CD4-positive, alpha-beta T cell (primary cell): ENCODE results near the gene DNAH3. TPM values are rescaled to one million over a fixed set of nuclear protein-coding genes. Genes with fewer than 3 reads are reported as not detected.

Source experiments
- ATAC-seq: fragments of 200-7000 bp; cut with Tn5 transposase; one replicate; pipeline ENCODE4 v1.10.0; 2022; ENCODE audit warnings: mild to moderate bottlenecking; ENCODE audit not compliant: poor library complexity
- CTCF ChIA-PET: fragments of 350-600 bp; sonication (Branson Sonifier 250); formaldehyde crosslinking; loops from one replicate; lab custom pipeline; 2021; ENCODE audit warnings: antibody characterized with exemption, inconsistent platforms; lab: Charles Lee
- POLR2A ChIA-PET: fragments of 350-600 bp; sonication (Branson Sonifier 250); formaldehyde crosslinking; loops from one replicate; lab custom pipeline; 2021; ENCODE audit warnings: antibody characterized with exemption, inconsistent platforms; lab: Charles Lee
- DNase-seq, 14 experiments: peaks; one replicate each; pipeline ENCODE4 v3.0.0-alpha.2; 2013 to 2020; ENCODE audit warnings: mixed read lengths in 2 of 14
- H3K27ac ChIP-seq, 2 donors: one replicate each; pipeline versions ENCODE4 v1.5.1 to v1.7.0; 2013; ENCODE audit warnings: low read length in 2 of 2, low read depth in 1 of 2, mild to moderate bottlenecking in 1 of 2
- H3K27me3 ChIP-seq, 2 experiments: 1 replicate in 1 of 2; 2 replicates in 1 of 2; pipeline versions ENCODE4 v1.6.1 to v1.7.0; 2013; ENCODE audit warnings: low read length in 2 of 2, control low read depth in 1 of 2, mild to moderate bottlenecking in 1 of 2, moderate library complexity in 1 of 2; ENCODE audit not compliant: insufficient read depth in 2 of 2, control insufficient read depth in 1 of 2
- H3K36me3 ChIP-seq: one replicate; pipeline ENCODE4 v1.6.1; 2013; ENCODE audit warnings: low read length, control low read depth; ENCODE audit not compliant: insufficient read depth
- H3K4me1 ChIP-seq: one replicate; pipeline ENCODE4 v1.6.1; 2013; ENCODE audit warnings: low read length, control low read depth; ENCODE audit not compliant: insufficient read depth
- H3K4me3 ChIP-seq: one replicate; pipeline ENCODE4 v1.5.1; 2013; ENCODE audit warnings: mild to moderate bottlenecking, low read length, moderate library complexity
- H3K9me3 ChIP-seq, 2 experiments: 1 replicate in 1 of 2; 2 replicates in 1 of 2; pipeline versions ENCODE4 v1.6.1 to v1.7.0; 2013; ENCODE audit warnings: low read length in 2 of 2, mild to moderate bottlenecking in 2 of 2, control low read depth in 1 of 2, moderate library complexity in 1 of 2; ENCODE audit not compliant: control insufficient read depth in 1 of 2, insufficient read depth in 1 of 2
- H3K27ac Mint-ChIP-seq: one replicate; pipeline ENCODE4 v1.8.0; 2020; ENCODE audit warnings: mixed read lengths
- H3K27me3 Mint-ChIP-seq: one replicate; pipeline ENCODE4 v1.8.0; 2021; ENCODE audit warnings: mixed read lengths
- H3K36me3 Mint-ChIP-seq: one replicate; pipeline ENCODE4 v1.8.0; 2021; ENCODE audit warnings: low read depth, mixed read lengths
- H3K4me1 Mint-ChIP-seq: one replicate; pipeline ENCODE4 v1.8.0; 2021; ENCODE audit warnings: low read depth, mixed read lengths
- H3K4me3 Mint-ChIP-seq: one replicate; pipeline ENCODE4 v1.8.0; 2020; ENCODE audit warnings: mild to moderate bottlenecking, mixed read lengths
- H3K9me3 Mint-ChIP-seq: one replicate; pipeline ENCODE4 v1.8.0; 2020; ENCODE audit warnings: mixed read lengths
- CTCF ChIP-seq: fragments of 200-600 bp; IDR thresholded peaks from one replicate; pipeline ENCODE4 v1.8.0; 2022; ENCODE audit warnings: antibody characterized with exemption, mild to moderate bottlenecking
- intact Hi-C, 2 experiments: fragments of 100-400 bp; cut with DNase I in 1 of 2; cut with micrococcal nuclease in 1 of 2; formaldehyde crosslinking; loops; one replicate each; pipeline versions ENCODE4 v1.15.1 to v1.9.0; 2023 to 2025; cut with DNase I, micrococcal nuclease
- total RNA-seq, 174 experiments: library from RNA in 2 of 174; stranded (reverse) in 2 of 174; gene quantifications; one replicate each; pipeline ENCODE4 v1.2.3 and lab custom pipeline; 2021 to 2026

The DNAH3 gene
- total RNA-seq, 2 experiments from 2014 or later, result not detected

GRCh38 chr16:21159281-21159951 lies 8.8 kb upstream of the DNAH3 start:
- Histone ChIP-seq H3K27me3 (no peaks in the 10 kb centered on the region), H3K4me1 (peaks cover 22% of the 10 kb centered on the region), H3K9me3 (no peaks in the 10 kb centered on the region), H3K36me3 (no peaks in the 10 kb centered on the region), H3K27ac (no peak overlapping the region), H3K4me3 (peak overlapping the region; percentile 77)
- Mint-ChIP-seq H3K4me1 (peaks cover 26% of the 10 kb centered on the region), H3K9me3 (no peaks in the 10 kb centered on the region), H3K27me3 (no peaks in the 10 kb centered on the region), H3K27ac (peak overlapping the region; percentile 41), H3K4me3 (peak overlapping the region; percentile 92), H3K36me3 (peaks cover 22% of the 10 kb centered on the region)
- DNase-seq (peak in 7 of 14 experiments; percentile 3 to 47 (median 35)), ATAC-seq (peak; percentile 27)
- ChIA-PET CTCF (no interaction called here), POLR2A (interaction anchor here (0.5 to 1.0 kb wide), 5 partner anchors 29 to 396 kb away, joined by 3 read pairs; partner anchors contain the start of genes ACSM3 and DCUN1D3)
- no peak for TF ChIP-seq CTCF
- intact Hi-C loops, result loop anchor here (5.0 to 10.0 kb wide), 2 partner anchors 135 to 257 kb away; partner anchors contain the start of genes DCUN1D3 (in 2 of the 2) and LYRM1 (in 2 of the 2)

- H3K4me1 ChIP-seq, result peaks cover 22% of the 10 kb centered on the region
- H3K4me3 ChIP-seq, result peak within 1 kb of the TSS; percentile 77
- Mint-ChIP-seq H3K27me3 (no peaks in the 10 kb centered on the region), H3K4me1 (peaks cover 26% of the 10 kb centered on the region), H3K9me3 (no peaks in the 10 kb centered on the region), H3K36me3 (peaks cover 17% of the 10 kb centered on the region), H3K27ac (peak within 1 kb of the TSS; percentile 41), H3K4me3 (peak within 1 kb of the TSS; percentile 92)
- peak; percentile 96 for ATAC-seq
- no peak for TF ChIP-seq CTCF
- peak; percentile 56 to 86 (median 76) for DNase-seq
- peak within 1 kb of the TSS in 1 of 2 donors; percentile 14 for H3K27ac ChIP-seq
- H3K36me3 ChIP-seq, result no peaks in the 10 kb centered on the region
- no peaks in the 10 kb centered on the region for H3K27me3 ChIP-seq
- ChIA-PET CTCF (no interaction called here), POLR2A (interaction anchor here (0.5 to 1.0 kb wide), 7 partner anchors 8 to 395 kb away, joined by 3 to 4 read pairs (median 3); partner anchors contain the start of genes ACSM3 and DCUN1D3)
- intact Hi-C loops, result loop anchor here (5.0 to 10.0 kb wide), 2 partner anchors 136 to 256 kb away; partner anchors contain the start of genes DCUN1D3 (in 2 of the 2) and LYRM1 (in 2 of the 2)
- H3K9me3 ChIP-seq, result no peaks in the 10 kb centered on the region
Measured at GRCh38 chr16:21158208-21159110, 7.8 kb upstream of the DNAH3 start, which contains the start of gene LDAF1. TSS of gene LDAF1 (plus strand) at chr16:21158674. CDS start at chr16:21161183, 2,509 bp downstream.

GRCh38 chr16:21157632-21158031 lies 7.0 kb upstream of the DNAH3 start:
- no peak overlapping the region for H3K4me3 ChIP-seq
- H3K9me3 Mint-ChIP-seq, result no peaks in the 10 kb centered on the region
- POLR2A ChIA-PET, result interaction anchor here (1.0 kb wide), 2 partner anchors 9 to 282 kb away, joined by 3 to 4 read pairs; no protein-coding TSS in a partner anchor
- H3K4me1 Mint-ChIP-seq, result peaks cover 26% of the 10 kb centered on the region
- ATAC-seq, result no peak
- intact Hi-C loops, result loop anchor here (2.0 to 10.0 kb wide), 3 partner anchors 137 to 397 kb away; partner anchors contain the start of genes DCUN1D3 (in 2 of the 2) and LYRM1 (in 2 of the 2)
- no peaks in the 10 kb centered on the region for H3K36me3 ChIP-seq
- CTCF ChIA-PET, result no interaction called here
- H3K27me3 ChIP-seq, result no peaks in the 10 kb centered on the region
- peaks cover 10% of the 10 kb centered on the region for H3K36me3 Mint-ChIP-seq
- no peak overlapping the region for H3K27ac Mint-ChIP-seq
- peak overlapping the region; percentile 92 for H3K4me3 Mint-ChIP-seq
- no peaks in the 10 kb centered on the region for H3K9me3 ChIP-seq
- no peak for DNase-seq
- TF ChIP-seq CTCF, result no peak
- H3K27me3 Mint-ChIP-seq, result no peaks in the 10 kb centered on the region
- peaks cover 22% of the 10 kb centered on the region for H3K4me1 ChIP-seq
- H3K27ac ChIP-seq, result no peak overlapping the region
